MCF 10A (cell line): Measurements from ENCODE around the gene PDLIM4. TPM values are rescaled to one million over a fixed set of nuclear protein-coding genes. Genes with fewer than 3 reads are reported as not detected.

Experiments used
- BruUV-seq: library from RNA; stranded (reverse); fragments of 400-500 nt; replicated peaks from 2 replicates; lab custom pipeline; 2021; lab: Mats Ljungman, UMichigan
- CTCF ChIA-PET: fragments of 300-600 bp; sonication (Branson Sonifier 250); formaldehyde crosslinking; extraction: SDS; loops from one replicate; lab custom pipeline; 2021; ENCODE audit warnings: antibody characterized with exemption, inconsistent platforms; lab: Yijun Ruan, JAX
- POLR2A ChIA-PET: fragments of 300-600, 350-650 bp; sonication (Branson Sonifier 250); formaldehyde crosslinking; extraction: SDS; loops from one replicate; lab custom pipeline; 2020; ENCODE audit warnings: antibody characterized with exemption, inconsistent platforms; lab: Yijun Ruan, JAX
- DNase-seq: peaks from one replicate; pipeline ENCODE4 v3.0.0-alpha.2; 2018; ENCODE audit not compliant: unreplicated experiment
- H3K27ac Mint-ChIP-seq: one replicate; pipeline ENCODE4 v1.8.0; 2022; ENCODE audit warnings: mild to moderate bottlenecking, low read depth, mixed read lengths; ENCODE audit not compliant: unreplicated experiment
- H3K27me3 Mint-ChIP-seq: one replicate; pipeline ENCODE4 v1.8.0; 2022; ENCODE audit warnings: mixed read lengths; ENCODE audit not compliant: insufficient read depth, unreplicated experiment
- H3K36me3 Mint-ChIP-seq: one replicate; pipeline ENCODE4 v1.8.0; 2022; ENCODE audit warnings: mild to moderate bottlenecking, moderate library complexity, mixed read lengths; ENCODE audit not compliant: insufficient read depth, unreplicated experiment
- H3K4me1 Mint-ChIP-seq: one replicate; pipeline ENCODE4 v1.8.0; 2022; ENCODE audit warnings: mixed read lengths; ENCODE audit not compliant: insufficient read depth, unreplicated experiment
- H3K4me3 Mint-ChIP-seq: one replicate; pipeline ENCODE4 v1.8.0; 2022; ENCODE audit warnings: mild to moderate bottlenecking, moderate library complexity, mixed read lengths; ENCODE audit not compliant: unreplicated experiment
- H3K9me3 Mint-ChIP-seq: one replicate; pipeline ENCODE4 v1.8.0; 2022; ENCODE audit warnings: mixed read lengths; ENCODE audit not compliant: unreplicated experiment
- CTCF ChIP-seq: fragments of 200-600 bp; IDR thresholded peaks from one replicate; pipeline ENCODE4 v1.8.0; 2022; ENCODE audit warnings: antibody characterized with exemption, mild to moderate bottlenecking; ENCODE audit not compliant: unreplicated experiment
- intact Hi-C: fragments of 100-400 bp; cut with micrococcal nuclease; formaldehyde crosslinking; loops from 2 replicates; pipeline ENCODE4 v1.14.1; 2022
- total RNA-seq: library from RNA; stranded (reverse); gene quantifications from 2 replicates; pipeline ENCODE4 v1.2.3, GENCODE V29; 2022

PDLIM4 gene
- total RNA-seq, 1 experiment from 2014 or later, result 101 TPM

GRCh38 chr5:132293066-132293991, 35.8 kb downstream of the PDLIM4 start:
- H3K36me3 Mint-ChIP-seq, result peaks cover 22% of the 10 kb centered on the region
- H3K9me3 Mint-ChIP-seq, result no peaks in the 10 kb centered on the region
- peak; percentile 19 for TF ChIP-seq CTCF
- peak overlapping the region; percentile 98 for H3K4me3 Mint-ChIP-seq
- ChIA-PET CTCF (interaction anchor here (0.6 to 8.0 kb wide), 37 partner anchors 9 to 838 kb away, joined by 3 to 69 read pairs (median 5); partner anchors contain the start of genes PDLIM4 and SLC22A5), POLR2A (interaction anchor here (0.6 to 5.0 kb wide), 50 partner anchors 9 to 659 kb away, joined by 3 to 178 read pairs (median 5); partner anchors contain the start of genes IRF1, P4HA2, PDLIM4 and RAD50)
- DNase-seq, result peak; percentile 91
- peak overlapping the region; percentile 89 for H3K27ac Mint-ChIP-seq
- H3K27me3 Mint-ChIP-seq, result no peaks in the 10 kb centered on the region
- intact Hi-C loops, result loop anchor here (5.0 to 10.0 kb wide), 2 partner anchors 94 to 201 kb away; partner anchors contain the start of gene IRF1
- peaks cover 40% of the 10 kb centered on the region for H3K4me1 Mint-ChIP-seq
- no TSS peak for BruUV-seq

- Mint-ChIP-seq H3K36me3 (peaks cover 16% of the 10 kb centered on the region), H3K4me3 (peak within 1 kb of the TSS; percentile 98), H3K9me3 (no peaks in the 10 kb centered on the region), H3K4me1 (peaks cover 46% of the 10 kb centered on the region), H3K27ac (peak within 1 kb of the TSS; percentile 89), H3K27me3 (no peaks in the 10 kb centered on the region)
- TF ChIP-seq CTCF, result no peak
- no TSS peak for BruUV-seq
- intact Hi-C loops, result loop anchor here (1.0 to 10.0 kb wide), 7 partner anchors 29 to 229 kb away; partner anchors contain the start of gene IRF1
- ChIA-PET POLR2A (interaction anchor here (0.6 to 5.0 kb wide), 51 partner anchors 9 to 497 kb away, joined by 3 to 178 read pairs (median 5); partner anchors contain the start of genes FNIP1, IRF1, P4HA2 and PDLIM4), CTCF (interaction anchor here (0.6 to 8.0 kb wide), 31 partner anchors 9 to 838 kb away, joined by 3 to 69 read pairs (median 5); partner anchors contain the start of genes PDLIM4 and SLC22A5)
- peak; percentile 98 for DNase-seq
Measured at GRCh38 chr5:132293992-132294727, 36.7 kb downstream of the PDLIM4 start, which contains the start of gene SLC22A4. SLC22A4 (plus strand) TSS chr5:132294394; CDS start chr5:132294617, 223 bp downstream.

- TSS peak; percentile 39 for BruUV-seq
- no peak for TF ChIP-seq CTCF
- H3K36me3 Mint-ChIP-seq, result peaks cover 16% of the 10 kb centered on the region
- no peaks in the 10 kb centered on the region for H3K9me3 Mint-ChIP-seq
- CTCF ChIA-PET, result interaction anchor here (0.8 to 8.0 kb wide), 21 partner anchors 8 to 117 kb away, joined by 3 to 69 read pairs (median 5); partner anchors contain the start of genes PDLIM4 and SLC22A5
- peak; percentile 99 for DNase-seq
- POLR2A ChIA-PET, result interaction anchor here (0.6 to 5.0 kb wide), 33 partner anchors 13 to 498 kb away, joined by 3 to 178 read pairs (median 6); partner anchors contain the start of genes FNIP1, IRF1, P4HA2 and PDLIM4
- peak overlapping the region; percentile 89 for H3K27ac Mint-ChIP-seq
- peak overlapping the region; percentile 98 for H3K4me3 Mint-ChIP-seq
- no peaks in the 10 kb centered on the region for H3K27me3 Mint-ChIP-seq
- intact Hi-C loops, result loop anchor here (1.0 to 10.0 kb wide), 8 partner anchors 30 to 230 kb away; partner anchors contain the start of genes IRF1 and SLC22A5
- H3K4me1 Mint-ChIP-seq, result peaks cover 51% of the 10 kb centered on the region
Measured at GRCh38 chr5:132294728-132295504, 37.4 kb downstream of the PDLIM4 start.
